Stimulated activated CD4-positive, alpha-beta T cell treated with anti-CD3 and anti-CD28 coated beads, Interleukin-2, amount 100 ng/mL, for 24 hours (primary cell): ENCODE measurements around the gene KLF17.

Source experiments
- DNase-seq, 2 donors: peaks; one replicate each; pipeline ENCODE4 v3.0.0-alpha.2; 2020

Gene KLF17

DNA sequence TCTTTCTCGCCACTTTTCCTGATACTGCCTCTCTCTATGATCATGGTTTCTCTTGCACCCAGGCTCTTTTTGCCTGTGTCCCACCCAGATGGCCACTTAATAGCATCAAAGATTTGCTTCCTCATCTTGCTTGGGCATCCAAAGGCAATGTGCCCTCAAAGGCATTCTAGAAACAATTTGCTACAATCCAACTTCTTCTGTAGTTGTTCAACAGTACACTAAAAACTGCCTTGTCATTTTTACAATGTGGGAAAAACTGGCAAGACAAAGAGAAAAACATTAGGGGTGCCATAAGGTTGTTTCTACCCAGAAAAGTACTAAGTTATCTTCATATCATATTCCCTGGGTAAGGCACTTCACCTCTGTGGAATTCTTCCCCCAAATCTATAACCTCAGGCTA, 39.3 kb downstream of the KLF17 start:
- no peak for DNase-seq

- DNase-seq = no peak
Measured at GRCh38 chr1:44158871-44159270, 40.2 kb downstream of the KLF17 start.

GRCh38 chr1:44161546-44161945, 42.9 kb downstream of the KLF17 start:
- DNase-seq = no peak

DNA sequence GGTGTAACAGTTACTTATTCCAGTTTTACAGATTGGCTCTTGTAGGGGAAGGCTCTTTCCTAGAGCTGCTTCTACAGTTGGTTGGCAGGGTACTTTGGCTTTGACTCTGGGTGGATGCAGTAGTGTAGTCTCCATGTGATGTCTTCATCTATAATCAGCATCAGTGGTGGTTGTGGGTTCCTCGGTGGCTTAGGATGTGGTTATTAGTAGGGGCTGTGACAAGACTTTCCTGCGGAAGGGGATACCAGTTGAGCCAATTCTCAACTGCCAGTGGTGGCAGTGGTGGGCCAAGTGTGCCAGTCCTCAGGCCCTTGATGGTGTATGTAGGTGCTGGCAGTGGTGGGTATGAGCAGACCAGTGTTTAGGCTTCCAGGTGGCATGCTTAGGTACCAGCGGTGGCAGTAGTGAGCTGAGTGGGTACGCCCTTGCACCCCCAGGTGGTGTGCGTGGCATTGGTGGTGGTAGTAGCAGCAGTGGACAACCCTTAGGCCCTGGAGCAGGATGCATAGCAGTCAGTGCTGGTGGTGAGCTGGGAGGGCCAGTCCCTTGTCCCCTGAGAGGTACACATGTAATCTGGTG, 50.0 kb downstream of the KLF17 start:
- no peak for DNase-seq

DNA sequence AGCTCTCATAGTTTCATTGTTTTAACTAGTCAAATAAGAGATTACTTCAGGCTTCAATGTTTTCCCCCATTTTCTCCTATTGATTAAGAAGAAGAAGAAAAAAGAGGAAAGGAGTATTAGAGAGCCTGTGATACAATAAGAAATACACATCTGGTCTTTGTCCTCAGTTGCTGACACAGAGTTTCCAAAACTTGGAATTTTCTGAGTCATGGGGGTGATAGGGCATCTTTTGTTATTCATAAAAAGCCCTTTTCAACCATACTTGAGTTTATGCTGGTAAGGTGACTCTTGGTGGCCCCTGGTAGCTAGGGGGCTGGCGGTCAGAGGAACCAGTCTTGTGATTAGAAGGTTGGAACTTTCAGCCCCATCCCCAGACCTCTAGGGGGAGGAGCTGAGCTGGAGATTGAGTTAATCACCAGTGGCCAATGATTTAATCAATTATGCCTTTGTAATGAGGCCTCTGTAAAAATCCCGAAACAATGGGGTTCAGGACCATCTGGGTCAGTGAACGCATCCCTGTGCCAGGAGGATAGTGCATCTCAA, 51.7 kb downstream of the KLF17 start:
- no peak for DNase-seq

DNA sequence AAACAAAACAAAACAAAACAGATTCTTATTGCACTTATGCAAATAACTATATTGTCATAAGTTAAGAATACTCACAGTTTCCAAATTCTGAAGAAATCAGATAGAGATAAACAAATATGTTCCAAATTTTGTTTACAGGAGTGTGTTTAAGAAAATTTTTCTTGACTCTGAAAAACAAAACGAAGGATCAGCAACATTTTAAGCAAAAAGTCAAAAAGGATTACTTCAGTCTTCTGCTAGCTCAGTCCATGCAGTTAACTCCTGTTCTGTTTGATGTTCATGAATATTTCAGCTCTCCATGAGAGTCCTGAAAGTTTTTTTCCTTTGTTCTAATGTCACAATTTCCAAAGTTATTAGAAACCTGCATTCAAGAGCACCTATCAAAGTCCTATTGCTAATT, 56.0 kb downstream of the KLF17 start:
- DNase-seq = no peak
